Fibroblast of pulmonary artery (primary cell): ENCODE data around the gene ALKBH6.

Experiments used
- DNase-seq: peaks from one replicate; pipeline ENCODE4 v3.0.0-alpha.2; 2010; ENCODE audit warnings: low read depth
- H3K4me3 ChIP-seq: replicated peaks from 2 replicates; pipeline ENCODE4 v1.5.1; 2011; ENCODE audit warnings: low read depth, mild to moderate bottlenecking, control low read depth, low read length, moderate library complexity
- CTCF ChIP-seq: IDR thresholded peaks from 2 replicates; pipeline ENCODE4 v1.5.1; 2011; ENCODE audit warnings: mild to moderate bottlenecking, control low read depth, low read length, inconsistent platforms; ENCODE audit errors: missing control alignments

The ALKBH6 gene

GRCh38 chr19:36014012-36014924 is at the start of gene ALKBH6:
ALKBH6 (minus strand) TSS chr19:36014213; CDS start chr19:36013397, 816 bp downstream.
- TF ChIP-seq CTCF = no peak
- peak within 1 kb of the TSS; percentile 95 for H3K4me3 ChIP-seq
- DNase-seq = peak; percentile 98

- no peak overlapping the region for H3K4me3 ChIP-seq
- TF ChIP-seq CTCF = no peak
- no peak for DNase-seq
Measured at GRCh38 chr19:36061367-36061766, 47.4 kb upstream of the ALKBH6 start.

GRCh38 chr19:36060430-36060829 is 46.4 kb upstream of the ALKBH6 start:
- peak; percentile 79 for DNase-seq

GRCh38 chr19:36059180-36059910 is 45.3 kb upstream of the ALKBH6 start:
- DNase-seq = no peak
- H3K4me3 ChIP-seq = no peak overlapping the region
- no peak for TF ChIP-seq CTCF

More at GRCh38 chr19:36060430-36060829, 46.4 kb upstream of the ALKBH6 start:
- peak; percentile 81 for TF ChIP-seq CTCF
- H3K4me3 ChIP-seq = no peak overlapping the region

GRCh38 chr19:36058481-36059179 is 44.6 kb upstream of the ALKBH6 start:
- no peak for TF ChIP-seq CTCF
- no peak overlapping the region for H3K4me3 ChIP-seq
- no peak for DNase-seq

GRCh38 chr19:36054733-36055686 is 41.0 kb upstream of the ALKBH6 start, which contains the start of gene WDR62:
WDR62 (plus strand) TSS chr19:36054897; CDS start chr19:36054972, 75 bp downstream.
- H3K4me3 ChIP-seq = peak within 1 kb of the TSS; percentile 76
- no peak for TF ChIP-seq CTCF
- no peak for DNase-seq
